Measurements from ENCODE around the gene H19. TPM values are rescaled to one million over a fixed set of nuclear protein-coding genes. Genes with fewer than 3 reads are reported as not detected.

Gene H19
- not detected for total RNA-seq (ENCODE audit: unreplicated experiment)
- long read RNA-seq: 0 reads

- Mint-ChIP-seq H3K27me3 (ENCODE audit: unreplicated experiment) (no peaks in the 10 kb centered on the region), H3K4me3 (ENCODE audit: unreplicated experiment) (no peak within 1 kb of the TSS), H3K9me3 (ENCODE audit: unreplicated experiment) (no peaks in the 10 kb centered on the region), H3K36me3 (ENCODE audit: low read depth, unreplicated experiment) (no peaks in the 10 kb centered on the region), H3K4me1 (ENCODE audit: unreplicated experiment) (no peaks in the 10 kb centered on the region), H3K27ac (ENCODE audit: unreplicated experiment) (no peak within 1 kb of the TSS)
- no peak for DNase-seq (ENCODE audit: low spot score)
- TF ChIP-seq CTCF (IDR thresholded peaks at IDR 0.05; ENCODE audit: unreplicated experiment): no peak
These were observed at the start of gene H19 for GRCh38 chr11:1997755-1998154. TSS of gene H19 (minus strand) at chr11:1997842.

- H3K4me3 Mint-ChIP-seq (ENCODE audit: unreplicated experiment): no peak overlapping the region
- H3K27ac Mint-ChIP-seq (ENCODE audit: unreplicated experiment): no peak overlapping the region
- H3K4me1 Mint-ChIP-seq (ENCODE audit: unreplicated experiment): no peaks in the 10 kb centered on the region
These were observed 44.3 kb upstream of the H19 start for GRCh38 chr11:2041963-2042362.

GRCh38 chr11:2041153-2041552, 43.5 kb upstream of the H19 start:
- TF ChIP-seq CTCF (IDR thresholded peaks at IDR 0.05; ENCODE audit: unreplicated experiment): no peak
- no peak overlapping the region for H3K4me3 Mint-ChIP-seq (ENCODE audit: unreplicated experiment)
- DNase-seq (ENCODE audit: low spot score): no peak
- H3K27me3 Mint-ChIP-seq (ENCODE audit: unreplicated experiment): no peaks in the 10 kb centered on the region
- no peak overlapping the region for H3K27ac Mint-ChIP-seq (ENCODE audit: unreplicated experiment)
- H3K36me3 Mint-ChIP-seq (ENCODE audit: low read depth, unreplicated experiment): no peaks in the 10 kb centered on the region
- H3K9me3 Mint-ChIP-seq (ENCODE audit: unreplicated experiment): no peaks in the 10 kb centered on the region
- H3K4me1 Mint-ChIP-seq (ENCODE audit: unreplicated experiment): no peaks in the 10 kb centered on the region

More at GRCh38 chr11:2041963-2042362, 44.3 kb upstream of the H19 start:
- Mint-ChIP-seq H3K36me3 (ENCODE audit: low read depth, unreplicated experiment) (no peaks in the 10 kb centered on the region), H3K9me3 (ENCODE audit: unreplicated experiment) (no peaks in the 10 kb centered on the region), H3K27me3 (ENCODE audit: unreplicated experiment) (no peaks in the 10 kb centered on the region)
- no peak for DNase-seq (ENCODE audit: low spot score)
- TF ChIP-seq CTCF (IDR thresholded peaks at IDR 0.05; ENCODE audit: unreplicated experiment): no peak

GRCh38 chr11:2039198-2039759, 41.6 kb upstream of the H19 start:
- Mint-ChIP-seq H3K27ac (ENCODE audit: unreplicated experiment) (no peak overlapping the region), H3K27me3 (ENCODE audit: unreplicated experiment) (no peaks in the 10 kb centered on the region), H3K36me3 (ENCODE audit: low read depth, unreplicated experiment) (no peaks in the 10 kb centered on the region), H3K4me3 (ENCODE audit: unreplicated experiment) (no peak overlapping the region), H3K9me3 (ENCODE audit: unreplicated experiment) (no peaks in the 10 kb centered on the region), H3K4me1 (ENCODE audit: unreplicated experiment) (no peaks in the 10 kb centered on the region)
- DNase-seq (ENCODE audit: low spot score): no peak
- TF ChIP-seq CTCF (IDR thresholded peaks at IDR 0.05; ENCODE audit: unreplicated experiment): no peak

GRCh38 chr11:2036863-2037486, 39.3 kb upstream of the H19 start:
- H3K4me3 Mint-ChIP-seq (ENCODE audit: unreplicated experiment): no peak overlapping the region
- H3K9me3 Mint-ChIP-seq (ENCODE audit: unreplicated experiment): no peaks in the 10 kb centered on the region
- no peak overlapping the region for H3K27ac Mint-ChIP-seq (ENCODE audit: unreplicated experiment)
- no peaks in the 10 kb centered on the region for H3K4me1 Mint-ChIP-seq (ENCODE audit: unreplicated experiment)
- no peak for TF ChIP-seq CTCF (IDR thresholded peaks at IDR 0.05; ENCODE audit: unreplicated experiment)
- H3K36me3 Mint-ChIP-seq (ENCODE audit: low read depth, unreplicated experiment): no peaks in the 10 kb centered on the region
- H3K27me3 Mint-ChIP-seq (ENCODE audit: unreplicated experiment): no peaks in the 10 kb centered on the region
- no peak for DNase-seq (ENCODE audit: low spot score)
